Trophoblast cell (in vitro differentiated cells and primary cell): ENCODE data around the gene TDRD12.
A peak's percentile ranks its signal among the peaks of the same experiment; 100 is the strongest.

Experiments
- DNase-seq, 2 donors: peaks; one replicate each; pipeline ENCODE4 v3.0.0-alpha.2; 2016
- H2AFZ ChIP-seq: 2 replicates; pipeline ENCODE4 v1.6.1; 2013; ENCODE audit warnings: low read length, moderate library complexity, mild to moderate bottlenecking; ENCODE audit not compliant: insufficient read depth, poor library complexity
- H2AK5ac ChIP-seq: 2 replicates; pipeline ENCODE4 v1.6.1; 2013; ENCODE audit warnings: mild to moderate bottlenecking, low read length
- H2BK120ac ChIP-seq: 2 replicates; pipeline ENCODE4 v1.6.1; 2013; ENCODE audit warnings: low read length, mild to moderate bottlenecking, moderate library complexity; ENCODE audit not compliant: insufficient read depth, poor library complexity
- H2BK12ac ChIP-seq: 2 replicates; pipeline ENCODE4 v1.6.1; 2013; ENCODE audit warnings: mild to moderate bottlenecking, low read length, moderate library complexity
- H2BK5ac ChIP-seq: 2 replicates; pipeline ENCODE4 v1.6.1; 2013; ENCODE audit warnings: low read length, low read depth, moderate library complexity, mild to moderate bottlenecking; ENCODE audit not compliant: poor library complexity
- H3K14ac ChIP-seq: 2 replicates; pipeline ENCODE4 v1.6.1; 2013; ENCODE audit warnings: mild to moderate bottlenecking, low read length
- H3K18ac ChIP-seq: 2 replicates; pipeline ENCODE4 v1.6.1; 2013; ENCODE audit warnings: mild to moderate bottlenecking, low read length
- H3K23ac ChIP-seq: 2 replicates; pipeline ENCODE4 v1.6.1; 2013; ENCODE audit warnings: low read length
- H3K27ac ChIP-seq: 2 replicates; pipeline ENCODE4 v1.5.1; 2013; ENCODE audit warnings: low read depth, mild to moderate bottlenecking, inconsistent platforms, low read length, moderate library complexity
- H3K27me3 ChIP-seq: 2 replicates; pipeline ENCODE4 v1.6.1; 2013; ENCODE audit warnings: inconsistent platforms, mild to moderate bottlenecking, low read length, moderate library complexity; ENCODE audit not compliant: insufficient read depth
- H3K36me3 ChIP-seq, 2 experiments: 1 replicate in 1 of 2; 2 replicates in 1 of 2; pipeline ENCODE4 v1.6.1; 2013; ENCODE audit warnings: low read length in 2 of 2, mild to moderate bottlenecking in 2 of 2, moderate library complexity in 1 of 2; ENCODE audit not compliant: insufficient read depth in 2 of 2, control insufficient read depth in 1 of 2
- H3K4ac ChIP-seq: 2 replicates; pipeline ENCODE4 v1.6.1; 2013; ENCODE audit warnings: low read depth, mild to moderate bottlenecking, low read length, moderate library complexity
- H3K4me1 ChIP-seq, 2 experiments: 1 replicate in 1 of 2; 2 replicates in 1 of 2; pipeline ENCODE4 v1.6.1; 2013; ENCODE audit warnings: low read length in 2 of 2, mild to moderate bottlenecking in 2 of 2, moderate library complexity in 1 of 2; ENCODE audit not compliant: insufficient read depth in 2 of 2, control insufficient read depth in 1 of 2
- H3K4me2 ChIP-seq: 2 replicates; pipeline ENCODE4 v1.6.1; 2013; ENCODE audit warnings: inconsistent platforms, mild to moderate bottlenecking, low read length, moderate library complexity
- H3K4me3 ChIP-seq: 2 replicates; pipeline ENCODE4 v1.5.1; 2013; ENCODE audit warnings: mild to moderate bottlenecking, low read depth, low read length, inconsistent platforms
- H3K79me1 ChIP-seq: one replicate; pipeline ENCODE4 v1.6.1; 2013; ENCODE audit warnings: low read length
- H3K79me2 ChIP-seq: 2 replicates; pipeline ENCODE4 v1.6.1; 2013; ENCODE audit warnings: low read length, mild to moderate bottlenecking; ENCODE audit not compliant: control insufficient read depth, insufficient read depth, poor library complexity
- H3K9ac ChIP-seq: 2 replicates; pipeline ENCODE4 v1.6.1; 2013; ENCODE audit warnings: mild to moderate bottlenecking, low read length
- H3K9me3 ChIP-seq: 2 replicates; pipeline ENCODE4 v1.6.1; 2013; ENCODE audit warnings: low read depth, mild to moderate bottlenecking, control low read depth, inconsistent platforms, low read length; ENCODE audit not compliant: insufficient read depth
- H4K12ac ChIP-seq: 2 replicates; pipeline ENCODE4 v1.6.1; 2013; ENCODE audit warnings: low read depth, mild to moderate bottlenecking, low read length, moderate library complexity
- H4K8ac ChIP-seq: 2 replicates; pipeline ENCODE4 v1.6.1; 2013; ENCODE audit warnings: low read depth, mild to moderate bottlenecking, low read length, moderate library complexity
- H4K91ac ChIP-seq: one replicate; pipeline ENCODE4 v1.6.1; 2013; ENCODE audit warnings: low read depth, mild to moderate bottlenecking, low read length, moderate library complexity
- WGBS: extraction: QIAGEN DNeasy Blood & Tissue Kit; methylation state at CpG from one replicate; pipeline ENCODE4 v1.1.7; 2013; ENCODE audit warnings: missing lambda C conversion rate; ENCODE audit not compliant: insufficient read length, insufficient coverage; ENCODE audit errors: extremely low coverage; 5-methylcytosine and 5-hydroxymethylcytosine counted together

TDRD12 gene

GRCh38 chr19:32822916-32823746, 103.6 kb downstream of the TDRD12 start:
- Histone ChIP-seq H3K79me1 (no peaks in the 10 kb centered on the region), H3K9me3 (no peaks in the 10 kb centered on the region), H4K12ac (no peak overlapping the region), H3K79me2 (no peaks in the 10 kb centered on the region), H2BK120ac (no peak overlapping the region), H3K4me1 (peaks cover 3 to 16% of the 10 kb centered on the region in 2 experiments), H3K18ac (no peak overlapping the region), H2AFZ (no peak overlapping the region), H4K91ac (no peak overlapping the region), H3K4me2 (no peak overlapping the region), H3K27ac (no peak overlapping the region), H3K14ac (no peak overlapping the region), H3K36me3 (peaks cover 0 to 2% of the 10 kb centered on the region in 2 experiments), H3K9ac (no peak overlapping the region), H3K4ac (no peak overlapping the region), H2BK5ac (no peak overlapping the region), H2BK12ac (no peak overlapping the region), H4K8ac (no peak overlapping the region), H3K4me3 (no peak overlapping the region), H3K23ac (no peak overlapping the region), H3K27me3 (no peaks in the 10 kb centered on the region), H2AK5ac (no peak overlapping the region)
- no peak for DNase-seq
- WGBS: no CpG with 5 or more reads among the region's 14 CpGs

GRCh38 chr19:32823747-32824102, 104.2 kb downstream of the TDRD12 start:
- no peak overlapping the region for H3K27ac ChIP-seq
- no peaks in the 10 kb centered on the region for H3K27me3 ChIP-seq
- no peaks in the 10 kb centered on the region for H3K79me1 ChIP-seq
- H2AK5ac ChIP-seq: no peak overlapping the region
- H3K9ac ChIP-seq: no peak overlapping the region
- no peak overlapping the region for H3K4me2 ChIP-seq
- no peak overlapping the region for H2BK5ac ChIP-seq
- H2AFZ ChIP-seq: no peak overlapping the region
- no peak overlapping the region for H4K12ac ChIP-seq
- no peak overlapping the region for H3K18ac ChIP-seq
- no peaks in the 10 kb centered on the region for H3K9me3 ChIP-seq
- no peak overlapping the region for H3K4ac ChIP-seq
- H4K8ac ChIP-seq: no peak overlapping the region
- no CpG with 5 or more reads among the region's 7 CpGs for WGBS
- no peak overlapping the region for H2BK120ac ChIP-seq
- no peak for DNase-seq
- H3K23ac ChIP-seq: no peak overlapping the region
- peaks cover 5 to 20% of the 10 kb centered on the region in 2 experiments for H3K4me1 ChIP-seq
- no peak overlapping the region for H3K4me3 ChIP-seq
- no peak overlapping the region for H4K91ac ChIP-seq
- H3K14ac ChIP-seq: no peak overlapping the region
- H3K79me2 ChIP-seq: no peaks in the 10 kb centered on the region
- H2BK12ac ChIP-seq: no peak overlapping the region
- H3K36me3 ChIP-seq: peaks cover 0 to 2% of the 10 kb centered on the region in 2 experiments

DNA sequence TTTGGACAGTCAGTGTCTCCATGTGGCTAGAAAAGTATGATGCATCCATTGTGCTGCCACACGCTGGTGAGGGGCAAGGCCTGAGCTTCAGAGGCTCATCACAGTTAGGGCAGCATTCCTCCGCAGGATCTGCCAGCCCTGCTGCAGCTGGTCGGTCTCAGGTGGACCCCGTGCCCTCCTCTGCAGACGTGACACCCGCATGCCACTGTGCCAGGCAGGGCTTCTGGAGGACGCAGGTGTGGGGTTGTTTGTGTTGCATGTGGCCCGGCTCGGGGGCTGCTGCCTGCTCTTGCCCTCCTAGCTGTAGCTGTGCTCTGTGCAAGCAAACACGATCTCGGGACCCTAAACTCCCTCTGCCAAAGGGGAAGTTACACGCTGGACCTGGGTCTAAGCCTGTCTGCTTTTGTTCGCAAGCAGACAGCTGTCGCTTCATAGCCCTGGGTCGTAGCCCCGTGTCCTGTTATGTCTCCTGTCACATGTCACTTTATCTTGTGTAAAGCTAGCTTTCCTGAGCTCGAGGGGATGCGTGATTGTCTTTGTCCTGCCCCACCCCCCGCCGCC, 104.7 kb downstream of the TDRD12 start:
- Histone ChIP-seq H2AK5ac (no peak overlapping the region), H4K8ac (no peak overlapping the region), H3K79me1 (no peaks in the 10 kb centered on the region), H3K4me3 (no peak overlapping the region), H3K4me2 (no peak overlapping the region), H3K4ac (no peak overlapping the region), H2BK5ac (no peak overlapping the region), H3K4me1 (peaks cover 5 to 21% of the 10 kb centered on the region in 2 experiments), H3K79me2 (no peaks in the 10 kb centered on the region), H3K9me3 (no peaks in the 10 kb centered on the region), H3K23ac (no peak overlapping the region), H3K27ac (no peak overlapping the region), H3K18ac (no peak overlapping the region), H3K14ac (no peak overlapping the region), H2BK120ac (no peak overlapping the region), H3K36me3 (peaks cover 0 to 2% of the 10 kb centered on the region in 2 experiments), H3K27me3 (no peaks in the 10 kb centered on the region), H3K9ac (no peak overlapping the region), H2AFZ (no peak overlapping the region), H2BK12ac (no peak overlapping the region), H4K91ac (no peak overlapping the region), H4K12ac (no peak overlapping the region)
- no peak for DNase-seq
- WGBS: no CpG with 5 or more reads among the region's 20 CpGs

DNA sequence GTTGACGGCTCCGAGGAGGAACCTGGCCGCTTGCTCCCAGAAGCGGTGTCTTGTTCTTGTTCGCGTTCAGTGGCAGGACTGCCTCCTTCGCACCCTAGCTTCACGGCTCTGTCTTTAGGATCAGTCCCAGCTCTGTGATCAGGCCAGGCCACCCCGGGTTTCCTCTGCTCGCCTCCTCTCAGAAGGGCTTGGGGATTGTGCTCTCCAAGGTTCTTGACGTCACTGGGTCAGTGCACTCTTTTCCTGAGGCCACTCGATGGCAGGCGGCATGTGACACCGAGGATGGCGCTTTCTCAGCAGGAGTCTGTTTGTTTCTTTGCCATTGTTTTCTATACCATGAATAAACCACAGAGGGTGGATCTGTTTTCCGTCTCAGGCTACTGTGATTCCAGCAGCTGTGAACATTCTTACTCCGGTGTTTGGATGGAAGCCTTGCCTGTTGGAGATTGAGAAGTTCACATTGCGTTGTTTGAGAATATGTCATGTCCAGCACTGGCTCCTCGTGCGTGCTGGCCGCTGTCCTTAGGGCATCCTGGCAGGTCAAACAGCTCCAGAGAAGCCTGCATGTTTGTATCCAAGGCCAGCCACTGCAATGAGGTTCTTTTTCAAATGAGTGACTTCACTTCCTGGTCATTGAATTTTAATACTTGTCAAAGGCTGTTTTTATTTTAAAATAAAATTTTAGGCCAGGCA, 105.5 kb downstream of the TDRD12 start:
- peak in 1 of 2 donors; percentile 15 for DNase-seq

More for the DNA sequence above, 105.5 kb downstream of the TDRD12 start:
- Histone ChIP-seq H2BK12ac (no peak overlapping the region), H3K27ac (no peak overlapping the region), H3K14ac (no peak overlapping the region), H2AFZ (no peak overlapping the region), H3K9ac (no peak overlapping the region), H3K4me1 (peaks cover 5 to 21% of the 10 kb centered on the region in 2 experiments), H3K79me1 (no peaks in the 10 kb centered on the region), H2BK120ac (no peak overlapping the region), H4K91ac (no peak overlapping the region), H3K79me2 (no peaks in the 10 kb centered on the region), H3K4ac (no peak overlapping the region), H3K23ac (no peak overlapping the region), H3K27me3 (no peaks in the 10 kb centered on the region), H3K4me3 (no peak overlapping the region), H3K4me2 (no peak overlapping the region), H4K8ac (peak overlapping the region; percentile 2), H2BK5ac (no peak overlapping the region), H3K36me3 (peaks cover 0 to 2% of the 10 kb centered on the region in 2 experiments), H3K9me3 (no peaks in the 10 kb centered on the region), H3K18ac (no peak overlapping the region), H4K12ac (no peak overlapping the region), H2AK5ac (no peak overlapping the region)
- WGBS: no CpG with 5 or more reads among the region's 21 CpGs
